Right atrium auricular region (tissue), 2 donors: Measurements from ENCODE around the gene ROBO2. TPM values are rescaled to one million over a fixed set of nuclear protein-coding genes. Genes with fewer than 3 reads are reported as not detected.

Source experiments
- DNase-seq: peaks from one replicate; pipeline ENCODE4 v3.0.0-alpha.2; 2019; ENCODE audit warnings: low spot score
- H3K27ac ChIP-seq, 2 donors: fragments of 200-600 bp; sonication (generic); 1 replicate in 1 of 2; 2 replicates in 1 of 2; pipeline ENCODE4 v1.5.1; 2016 to 2019
- H3K27me3 ChIP-seq, 2 donors: fragments of 200-600 bp; sonication (generic); one replicate each; pipeline versions ENCODE4 v1.5.1 to v1.6.0; 2017 to 2019
- H3K36me3 ChIP-seq: fragments of 200-600 bp; sonication (generic); one replicate; pipeline ENCODE4 v1.5.1; 2016
- H3K4me1 ChIP-seq, 2 donors: fragments of 200-600 bp; sonication (generic); one replicate each; pipeline versions ENCODE4 v1.5.1 to v1.6.0; 2017 to 2019
- H3K4me3 ChIP-seq, 2 donors: fragments of 200-600 bp; sonication (generic); 1 replicate in 1 of 2; 2 replicates in 1 of 2; pipeline ENCODE4 v1.5.1; 2017 to 2019; ENCODE audit warnings: mild to moderate bottlenecking in 1 of 2, moderate library complexity in 1 of 2
- H3K9me3 ChIP-seq, 2 donors: fragments of 200-600 bp; sonication (generic); one replicate each; pipeline ENCODE4 v1.5.1; 2019
- CTCF ChIP-seq, 2 donors: fragments of 200-600 bp; sonication (generic); IDR thresholded peaks; one replicate each; pipeline ENCODE4 v1.5.1; 2019; ENCODE audit warnings: antibody characterized with exemption in 2 of 2
- total RNA-seq, 2 donors: library from RNA; depleted of rRNA; stranded (reverse); fragments of >200 nt; gene quantifications; one replicate each; pipeline ENCODE4 v1.1.0, GENCODE V29; 2016

The ROBO2 gene
- total RNA-seq, 2 donors from 2014 or later: 2.5 TPM; not detected in 1

- no peaks in the 10 kb centered on the region for H3K27me3 ChIP-seq
- no peaks in the 10 kb centered on the region for H3K9me3 ChIP-seq
- TF ChIP-seq CTCF (IDR thresholded peaks at IDR 0.05): no peak
- H3K4me3 ChIP-seq: no peak overlapping the region
- no peak overlapping the region for H3K27ac ChIP-seq
- no peaks in the 10 kb centered on the region for H3K4me1 ChIP-seq
- DNase-seq: no peak
- H3K36me3 ChIP-seq: no peaks in the 10 kb centered on the region
Measured at GRCh38 chr3:77146004-77146403, 106.1 kb downstream of the ROBO2 start.

GRCh38 chr3:77147836-77148578 lies 108.1 kb downstream of the ROBO2 start:
- no peak for TF ChIP-seq CTCF (IDR thresholded peaks at IDR 0.05)
- no peaks in the 10 kb centered on the region for H3K27me3 ChIP-seq
- no peaks in the 10 kb centered on the region for H3K9me3 ChIP-seq
- no peak for DNase-seq
- H3K4me3 ChIP-seq: no peak overlapping the region
- no peaks in the 10 kb centered on the region for H3K36me3 ChIP-seq
- H3K4me1 ChIP-seq: no peaks in the 10 kb centered on the region
- H3K27ac ChIP-seq: no peak overlapping the region

- Histone ChIP-seq H3K27ac (no peak overlapping the region), H3K4me1 (no peaks in the 10 kb centered on the region), H3K4me3 (no peak overlapping the region), H3K27me3 (no peaks in the 10 kb centered on the region), H3K36me3 (no peaks in the 10 kb centered on the region), H3K9me3 (no peaks in the 10 kb centered on the region)
- no peak for DNase-seq
- no peak for TF ChIP-seq CTCF (IDR thresholded peaks at IDR 0.05)
Measured at GRCh38 chr3:77149382-77149781, 109.5 kb downstream of the ROBO2 start.

- DNase-seq: no peak
- no peak for TF ChIP-seq CTCF (IDR thresholded peaks at IDR 0.05)
- no peaks in the 10 kb centered on the region for H3K36me3 ChIP-seq
- no peaks in the 10 kb centered on the region for H3K27me3 ChIP-seq
- H3K4me1 ChIP-seq: no peaks in the 10 kb centered on the region
- H3K27ac ChIP-seq: no peak overlapping the region
- no peaks in the 10 kb centered on the region for H3K9me3 ChIP-seq
- H3K4me3 ChIP-seq: no peak overlapping the region
Measured at GRCh38 chr3:77150028-77150427, 110.1 kb downstream of the ROBO2 start.

- DNase-seq: no peak
Measured at GRCh38 chr3:77150759-77151158, 110.9 kb downstream of the ROBO2 start.

More at GRCh38 chr3:77150759-77151158, 110.9 kb downstream of the ROBO2 start:
- Histone ChIP-seq H3K4me3 (no peak overlapping the region), H3K27me3 (no peaks in the 10 kb centered on the region), H3K27ac (no peak overlapping the region), H3K9me3 (no peaks in the 10 kb centered on the region), H3K4me1 (no peaks in the 10 kb centered on the region), H3K36me3 (no peaks in the 10 kb centered on the region)
- no peak for TF ChIP-seq CTCF (IDR thresholded peaks at IDR 0.05)
